H9 (cell line): Measurements from ENCODE around the gene KCTD16. TPM values are rescaled to one million over a fixed set of nuclear protein-coding genes. Genes with fewer than 3 reads are reported as not detected.

Source experiments
- DNase-seq: peaks from one replicate; pipeline ENCODE4 v3.0.0-alpha.2; 2017
- H2AFZ ChIP-seq: one replicate; pipeline ENCODE4 v1.6.1; 2013; ENCODE audit warnings: mild to moderate bottlenecking, low read length, control low read depth, moderate library complexity
- H2AK5ac ChIP-seq: 2 replicates; pipeline ENCODE4 v1.6.1; 2013; ENCODE audit warnings: low read length, control low read depth, mixed read lengths; ENCODE audit not compliant: insufficient read length
- H2BK120ac ChIP-seq: one replicate; pipeline ENCODE4 v1.6.1; 2013; ENCODE audit warnings: low read depth, mild to moderate bottlenecking, low read length, control low read depth, inconsistent platforms; ENCODE audit not compliant: poor library complexity, severe bottlenecking
- H2BK12ac ChIP-seq: 2 replicates; pipeline ENCODE4 v1.6.1; 2013; ENCODE audit warnings: low read length, control low read depth, mixed read lengths, low read depth; ENCODE audit not compliant: insufficient read length
- H2BK15ac ChIP-seq: 2 replicates; pipeline ENCODE4 v1.6.1; 2013; ENCODE audit warnings: low read depth, low read length, control low read depth
- H2BK20ac ChIP-seq: one replicate; pipeline ENCODE4 v1.6.1; 2013; ENCODE audit warnings: low read depth, mild to moderate bottlenecking, low read length, control low read depth, inconsistent platforms; ENCODE audit not compliant: poor library complexity, severe bottlenecking
- H2BK5ac ChIP-seq: 2 replicates; pipeline ENCODE4 v1.6.1; 2013; ENCODE audit warnings: low read length, control low read depth, mixed read lengths; ENCODE audit not compliant: insufficient read length
- H3K14ac ChIP-seq: 2 replicates; pipeline ENCODE4 v1.6.1; 2013; ENCODE audit warnings: low read length, control low read depth; ENCODE audit not compliant: insufficient read depth
- H3K18ac ChIP-seq: 2 replicates; pipeline ENCODE4 v1.6.1; 2013; ENCODE audit warnings: low read depth, mild to moderate bottlenecking, mixed read lengths, low read length, control low read depth; ENCODE audit not compliant: insufficient read length
- H3K23ac ChIP-seq: 2 replicates; pipeline ENCODE4 v1.6.1; 2013; ENCODE audit warnings: low read length, control low read depth, mixed read lengths, low read depth; ENCODE audit not compliant: insufficient read length
- H3K23me2 ChIP-seq: 2 replicates; pipeline ENCODE4 v1.6.1; 2013; ENCODE audit warnings: low read depth, mild to moderate bottlenecking, mixed read lengths, low read length, control low read depth; ENCODE audit not compliant: insufficient read length, poor library complexity, severe bottlenecking
- H3K27ac ChIP-seq: 2 replicates; pipeline ENCODE4 v1.5.1; 2013; ENCODE audit warnings: low read length, control low read depth, mixed read lengths, low read depth; ENCODE audit not compliant: insufficient read length
- H3K27me3 ChIP-seq: 2 replicates; pipeline ENCODE4 v1.6.1; 2013; ENCODE audit warnings: low read length, control low read depth, inconsistent platforms; ENCODE audit not compliant: insufficient read depth
- H3K4ac ChIP-seq: 2 replicates; pipeline ENCODE4 v1.6.1; 2013; ENCODE audit warnings: low read depth, mild to moderate bottlenecking, control low read depth, inconsistent platforms, low read length, moderate library complexity
- H3K4me1 ChIP-seq: 2 replicates; pipeline ENCODE4 v1.6.1; 2013; ENCODE audit warnings: low read length, control low read depth, inconsistent platforms; ENCODE audit not compliant: insufficient read depth
- H3K4me2 ChIP-seq: 2 replicates; pipeline ENCODE4 v1.6.1; 2013; ENCODE audit warnings: low read length, control low read depth, mixed read lengths; ENCODE audit not compliant: insufficient read length, insufficient read depth
- H3K56ac ChIP-seq: 2 replicates; pipeline ENCODE4 v1.6.1; 2013; ENCODE audit warnings: low read depth, mild to moderate bottlenecking, mixed read lengths, low read length, control low read depth; ENCODE audit not compliant: insufficient read length
- H3K79me1 ChIP-seq: 2 replicates; pipeline ENCODE4 v1.6.1; 2013; ENCODE audit warnings: low read depth, mild to moderate bottlenecking, moderate library complexity, low read length, control low read depth, inconsistent platforms; ENCODE audit not compliant: insufficient read depth, poor library complexity, severe bottlenecking
- H3K79me2 ChIP-seq: 2 replicates; pipeline ENCODE4 v1.6.1; 2013; ENCODE audit warnings: low read length, control low read depth, inconsistent platforms; ENCODE audit not compliant: insufficient read depth
- H3K9ac ChIP-seq: 2 replicates; pipeline ENCODE4 v1.6.1; 2013; ENCODE audit warnings: low read length, control low read depth, mixed read lengths; ENCODE audit not compliant: insufficient read length; ENCODE audit errors: extremely low read depth
- H3K9me3 ChIP-seq: one replicate; pipeline ENCODE4 v1.6.1; 2013; ENCODE audit warnings: low read depth, low read length, inconsistent platforms; ENCODE audit not compliant: control insufficient read depth
- H3T11ph ChIP-seq: one replicate; pipeline ENCODE4 v1.6.1; 2013; ENCODE audit warnings: mild to moderate bottlenecking, low read length, control low read depth, inconsistent platforms
- H4K20me1 ChIP-seq: one replicate; pipeline ENCODE4 v1.6.1; 2013; ENCODE audit not compliant: control insufficient read depth, insufficient read length, insufficient read depth
- H4K5ac ChIP-seq: 2 replicates; pipeline ENCODE4 v1.6.1; 2013; ENCODE audit warnings: low read depth, mild to moderate bottlenecking, mixed read lengths, low read length, control low read depth; ENCODE audit not compliant: insufficient read length
- H4K8ac ChIP-seq: replicated peaks from 2 replicates; pipeline ENCODE4 v1.6.1; 2013; ENCODE audit warnings: low read length, control low read depth, mixed read lengths, low read depth; ENCODE audit not compliant: insufficient read length
- H4K91ac ChIP-seq: 2 replicates; pipeline ENCODE4 v1.6.1; 2013; ENCODE audit warnings: low read depth, mild to moderate bottlenecking, moderate library complexity, mixed read lengths, low read length, control low read depth; ENCODE audit not compliant: insufficient read length
- H3K27ac Mint-ChIP-seq, 3 experiments: 2 replicates in 2 of 3; 3 replicates in 1 of 3; pipeline ENCODE4 v1.8.0; 2020 to 2021; ENCODE audit warnings: mixed read lengths in 3 of 3, mild to moderate bottlenecking in 1 of 3, moderate library complexity in 1 of 3
- H3K27me3 Mint-ChIP-seq: 2 replicates; pipeline ENCODE4 v1.8.0; 2021; ENCODE audit warnings: low read depth, mild to moderate bottlenecking, moderate library complexity, mixed read lengths
- H3K36me3 Mint-ChIP-seq, 3 experiments: 2 replicates in 2 of 3; 3 replicates in 1 of 3; pipeline ENCODE4 v1.8.0; 2020 to 2021; ENCODE audit warnings: low read depth in 3 of 3, mixed read lengths in 3 of 3; ENCODE audit not compliant: insufficient read depth in 1 of 3
- H3K4me1 Mint-ChIP-seq, 2 experiments: 2 replicates each; pipeline ENCODE4 v1.8.0; 2020; ENCODE audit warnings: mixed read lengths in 2 of 2
- H3K4me3 Mint-ChIP-seq, 2 experiments: 2 replicates in 1 of 2; 3 replicates in 1 of 2; pipeline ENCODE4 v1.8.0; 2020 to 2021; ENCODE audit warnings: mild to moderate bottlenecking in 2 of 2, mixed read lengths in 2 of 2, moderate library complexity in 1 of 2
- H3K9me3 Mint-ChIP-seq, 2 experiments: 2 replicates in 1 of 2; 3 replicates in 1 of 2; pipeline ENCODE4 v1.8.0; 2020; ENCODE audit warnings: mild to moderate bottlenecking in 2 of 2, mixed read lengths in 2 of 2, moderate library complexity in 1 of 2
- CTCF ChIP-seq: fragments of 200-600 bp; sonication (generic); conservative IDR thresholded peaks from 3 replicates; pipeline ENCODE4 v1.8.0; 2021; ENCODE audit warnings: antibody characterized with exemption, mild to moderate bottlenecking
- WGBS: extraction: QIAGEN DNeasy Blood & Tissue Kit; methylation state at CpG from one replicate; pipeline ENCODE4 v1.1.7; 2013; ENCODE audit warnings: missing lambda C conversion rate, low lambda C conversion rate, mixed read lengths; ENCODE audit not compliant: insufficient read length; ENCODE audit errors: extremely low coverage; 5-methylcytosine and 5-hydroxymethylcytosine counted together
- total RNA-seq: library from RNA; stranded (reverse); gene quantifications from 2 replicates; pipeline ENCODE4 v1.2.1, GENCODE V29; 2021

KCTD16 gene
- total RNA-seq, 1 experiment from 2014 or later, result 0.09 TPM

DNA sequence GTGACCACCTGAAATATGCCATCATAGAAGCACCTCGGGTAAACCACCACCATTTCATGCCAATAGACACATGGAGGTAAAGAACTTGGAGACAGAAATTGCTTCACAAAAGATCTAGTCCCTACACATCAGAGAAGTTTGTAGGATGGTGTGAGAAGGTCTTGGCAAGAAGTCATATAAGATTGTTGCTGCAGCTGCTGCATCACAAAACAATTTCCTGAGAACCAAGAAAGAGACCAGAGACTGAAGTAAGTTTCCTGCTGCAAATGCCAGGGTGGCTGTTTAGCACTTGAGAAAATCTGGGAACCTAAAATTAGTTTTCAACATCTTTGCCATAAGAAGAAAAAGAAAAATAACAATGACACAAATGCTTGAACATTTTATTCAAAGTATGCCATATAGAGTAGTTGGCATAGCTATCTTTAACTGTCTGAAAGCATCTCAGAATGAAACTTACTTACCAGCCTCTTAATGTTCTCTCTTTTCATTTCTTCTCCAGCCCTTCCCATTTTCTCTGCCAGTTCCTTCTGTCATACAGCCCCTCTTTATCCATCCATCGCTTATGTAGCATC is 114.3 kb downstream of the KCTD16 start:
- H3K27me3 ChIP-seq, result no peaks in the 10 kb centered on the region
- no peak overlapping the region for H2BK15ac ChIP-seq
- no peak overlapping the region for H3T11ph ChIP-seq
- Mint-ChIP-seq H3K27me3 (no peaks in the 10 kb centered on the region), H3K27ac (no peak overlapping the region), H3K36me3 (no peaks in the 10 kb centered on the region), H3K9me3 (no peaks in the 10 kb centered on the region), H3K4me1 (peaks cover 9 to 12% of the 10 kb centered on the region in 2 experiments; a peak in 1 of 4 replicates), H3K4me3 (no peak overlapping the region)
- no peak overlapping the region for H3K4ac ChIP-seq
- H3K14ac ChIP-seq, result no peak overlapping the region
- no peak overlapping the region for H2AK5ac ChIP-seq
- H2BK5ac ChIP-seq, result no peak overlapping the region
- H3K4me2 ChIP-seq, result no peak overlapping the region
- no peak overlapping the region for H3K18ac ChIP-seq
- no peak for TF ChIP-seq CTCF
- no peak overlapping the region for H3K27ac ChIP-seq
- H2BK12ac ChIP-seq, result no peak overlapping the region
- H4K20me1 ChIP-seq, result no peaks in the 10 kb centered on the region
- no peak overlapping the region for H2BK120ac ChIP-seq
- WGBS, result no CpG with 5 or more reads among the region's 2 CpGs
- H2AFZ ChIP-seq, result no peak overlapping the region
- H3K9ac ChIP-seq, result no peak overlapping the region
- H4K5ac ChIP-seq, result no peak overlapping the region
- H3K4me1 ChIP-seq, result no peaks in the 10 kb centered on the region; the same call in 1 of the 2 replicates
- no peak overlapping the region for H3K23ac ChIP-seq
- H4K8ac ChIP-seq, result no peak overlapping the region
- H3K79me2 ChIP-seq, result no peaks in the 10 kb centered on the region
- no peak overlapping the region for H3K56ac ChIP-seq
- DNase-seq, result no peak
- H4K91ac ChIP-seq, result no peak overlapping the region
- no peak overlapping the region for H2BK20ac ChIP-seq
- no peaks in the 10 kb centered on the region for H3K23me2 ChIP-seq
- H3K9me3 ChIP-seq, result no peaks in the 10 kb centered on the region
- no peaks in the 10 kb centered on the region for H3K79me1 ChIP-seq
